GM12878 (cell line): Measurements from ENCODE around the gene NXN. TPM values are rescaled to one million over a fixed set of nuclear protein-coding genes. Genes with fewer than 3 reads are reported as not detected.

Source experiments
- BACH1 ChIP-seq: fragments of 450-650 bp; IDR thresholded peaks from 2 replicates; pipeline ENCODE4 v1.6.1; 2017; ENCODE audit warnings: mild to moderate bottlenecking, borderline replicate concordance
- BHLHE40 ChIP-seq, 2 experiments: fragments of 450-650 bp in 1 of 2; IDR thresholded peaks; 2 replicates each; pipeline ENCODE4 v1.6.1; 2011 to 2017; ENCODE audit warnings: low read depth in 2 of 2, borderline replicate concordance in 1 of 2, improper control_type of control experiment in 1 of 2, low read length in 1 of 2, mild to moderate bottlenecking in 1 of 2
- CEBPB ChIP-seq, 2 experiments: fragments of 150-350 bp in 1 of 2; IDR thresholded peaks; 2 replicates each; pipeline ENCODE4 v1.6.1; 2012 to 2014; ENCODE audit warnings: low read depth in 2 of 2, low read length in 2 of 2, borderline replicate concordance in 1 of 2, inconsistent platforms in 1 of 2
- DPF2 ChIP-seq: fragments of 450-650 bp; IDR thresholded peaks from 2 replicates; pipeline ENCODE4 v1.6.1; 2017; ENCODE audit warnings: mild to moderate bottlenecking
- EED ChIP-seq: sonication (generic); IDR thresholded peaks from 2 replicates; pipeline ENCODE4 v1.6.1; 2016; ENCODE audit warnings: antibody characterized with exemption, low read depth
- FOXK2 ChIP-seq: fragments of 450-650 bp; IDR thresholded peaks from 2 replicates; pipeline ENCODE4 v1.6.1; 2017; ENCODE audit warnings: mild to moderate bottlenecking, moderate library complexity
- GABPA ChIP-seq: IDR thresholded peaks from 2 replicates; pipeline ENCODE4 v1.6.1; 2014; ENCODE audit warnings: antibody characterized with exemption, low read depth, mild to moderate bottlenecking, inconsistent platforms
- HCFC1 ChIP-seq: fragments of 150-350 bp; IDR thresholded peaks from 2 replicates; pipeline ENCODE4 v1.6.1; 2014; ENCODE audit warnings: low read length
- HDAC6 ChIP-seq: fragments of 200-600 bp; sonication (generic); IDR thresholded peaks from one replicate; pipeline ENCODE4 v1.8.0; 2017; ENCODE audit warnings: antibody characterized with exemption; ENCODE audit not compliant: unreplicated experiment
- IRF4 ChIP-seq: IDR thresholded peaks from 2 replicates; pipeline ENCODE4 v1.6.1; 2011; ENCODE audit warnings: low read depth, low read length
- MEF2B ChIP-seq: fragments of 450-650 bp; IDR thresholded peaks from 2 replicates; pipeline ENCODE4 v1.6.1; 2018; ENCODE audit warnings: mild to moderate bottlenecking, moderate library complexity; ENCODE audit not compliant: partially characterized antibody, poor library complexity, severe bottlenecking
- MYB ChIP-seq: fragments of 150-350 bp; IDR thresholded peaks from 2 replicates; pipeline ENCODE4 v1.6.1; 2014; ENCODE audit warnings: mild to moderate bottlenecking, low read depth, low read length, borderline replicate concordance
- NR2F1 ChIP-seq: fragments of 450-650 bp; conservative IDR thresholded peaks from 2 replicates; pipeline ENCODE4 v1.6.1; 2017; ENCODE audit warnings: mild to moderate bottlenecking
- TCF7 ChIP-seq: IDR thresholded peaks from 2 replicates; pipeline ENCODE4 v1.6.1; 2014; ENCODE audit warnings: antibody characterized with exemption, borderline replicate concordance
- YY1 ChIP-seq: IDR thresholded peaks from 2 replicates; pipeline ENCODE4 v1.6.1; 2011; ENCODE audit warnings: low read depth, mild to moderate bottlenecking, low read length
- polyA plus RNA-seq, 11 experiments: library from polyadenylated mRNA; depleted of rRNA in 4 of 11; unstranded in 6 of 11; stranded (reverse) in 5 of 11; fragments of >200 nt; fragmentation: Nextera tagmentation in 4 of 11; fragmentation: Illumina TruSeq in 1 of 11; extraction: Ambion mirVana in 4 of 11; extraction: Trizol in 1 of 11; gene quantifications; 1 replicate in 1 of 11; 2 replicates in 10 of 11; pipeline versions ENCODE4 v1.2.1 to v1.2.3, GENCODE V29; 2011 to 2016; ENCODE audit warnings: inconsistent platforms in 2 of 11, missing spikeins in 2 of 11, low read depth in 1 of 11
- total RNA-seq, 4 experiments: library from RNA; depleted of rRNA in 3 of 4; stranded (reverse); fragments of >200 nt in 3 of 4; fragmentation: Illumina TruSeq in 1 of 4; extraction: Trizol in 1 of 4; gene quantifications; 2 replicates each; pipeline versions ENCODE4 v1.2.1 to v1.2.3, GENCODE V29; 2013 to 2021
- TF ChIP-seq, protein P1 (sequence below): IDR thresholded peaks from 2 replicates; pipeline ENCODE4 v1.6.1; 2012; ENCODE audit warnings: mild to moderate bottlenecking, low read depth, low read length
- TF ChIP-seq, protein P2 (sequence below): IDR thresholded peaks from 2 replicates; pipeline ENCODE4 v1.6.1; 2012; ENCODE audit warnings: improper control_type of control experiment, low read depth, low read length; ENCODE audit not compliant: insufficient replicate concordance
- TF ChIP-seq, protein P3 (sequence below): IDR thresholded peaks from 2 replicates; pipeline ENCODE4 v1.6.1; 2011; ENCODE audit warnings: low read depth, mild to moderate bottlenecking, low read length, moderate library complexity, borderline replicate concordance; ENCODE audit errors: extremely low read depth
- TF ChIP-seq, protein P4 (sequence below): IDR thresholded peaks from 2 replicates; pipeline ENCODE4 v1.6.1; 2012; ENCODE audit warnings: low read depth, low read length, improper control_type of control experiment

NXN gene
- total and polyA plus RNA-seq, 10 of the 15 experiments (the other 5 are each of a cell fraction or from before 2014, with no cell fraction given): 0.04 to 1.2 (median 0.30) TPM

DNA sequence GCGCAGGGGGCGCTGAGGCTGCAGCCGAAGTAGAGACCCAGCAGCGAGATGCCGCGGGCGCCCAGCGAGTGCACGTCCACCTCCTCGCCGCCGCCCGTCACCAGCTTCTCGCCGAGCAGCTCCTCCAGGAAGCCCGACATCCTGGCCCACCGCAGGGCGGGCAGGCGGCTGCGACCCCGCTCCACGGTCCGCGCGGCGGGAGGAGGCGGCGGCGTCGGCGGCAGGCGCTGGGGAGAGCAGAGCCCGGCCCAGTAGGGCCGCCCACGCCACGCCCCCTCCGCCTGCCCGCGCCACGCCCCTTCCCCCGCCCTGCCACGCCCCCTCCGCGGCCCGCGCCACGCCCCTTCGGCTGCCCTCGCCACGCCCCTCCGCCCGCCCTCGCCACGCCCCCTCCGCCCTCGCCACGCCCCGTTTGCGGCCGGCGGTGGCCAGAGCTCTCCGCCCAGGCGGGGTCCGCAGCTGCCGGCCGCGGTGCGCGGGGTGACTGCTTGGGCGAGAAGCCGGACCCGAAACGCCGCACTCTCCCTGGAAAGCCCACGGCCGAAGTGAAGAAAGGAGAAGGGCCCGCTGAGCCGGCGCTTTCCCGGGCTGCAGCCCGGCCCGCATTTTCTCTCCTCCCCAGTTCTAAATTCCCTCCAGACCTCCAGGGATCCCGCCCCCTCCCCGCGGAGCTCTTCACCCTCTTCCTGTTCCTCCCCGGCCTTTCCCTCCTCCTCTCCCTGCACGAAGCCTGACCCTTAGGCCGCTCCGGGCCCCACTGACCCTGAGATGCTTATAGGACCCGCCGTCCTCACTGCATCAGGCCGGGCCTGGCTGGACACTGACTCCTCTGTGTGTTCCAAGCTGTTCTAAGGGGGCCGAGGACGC, at the start of gene NXN (continued):
- TF ChIP-seq, protein P1, sequence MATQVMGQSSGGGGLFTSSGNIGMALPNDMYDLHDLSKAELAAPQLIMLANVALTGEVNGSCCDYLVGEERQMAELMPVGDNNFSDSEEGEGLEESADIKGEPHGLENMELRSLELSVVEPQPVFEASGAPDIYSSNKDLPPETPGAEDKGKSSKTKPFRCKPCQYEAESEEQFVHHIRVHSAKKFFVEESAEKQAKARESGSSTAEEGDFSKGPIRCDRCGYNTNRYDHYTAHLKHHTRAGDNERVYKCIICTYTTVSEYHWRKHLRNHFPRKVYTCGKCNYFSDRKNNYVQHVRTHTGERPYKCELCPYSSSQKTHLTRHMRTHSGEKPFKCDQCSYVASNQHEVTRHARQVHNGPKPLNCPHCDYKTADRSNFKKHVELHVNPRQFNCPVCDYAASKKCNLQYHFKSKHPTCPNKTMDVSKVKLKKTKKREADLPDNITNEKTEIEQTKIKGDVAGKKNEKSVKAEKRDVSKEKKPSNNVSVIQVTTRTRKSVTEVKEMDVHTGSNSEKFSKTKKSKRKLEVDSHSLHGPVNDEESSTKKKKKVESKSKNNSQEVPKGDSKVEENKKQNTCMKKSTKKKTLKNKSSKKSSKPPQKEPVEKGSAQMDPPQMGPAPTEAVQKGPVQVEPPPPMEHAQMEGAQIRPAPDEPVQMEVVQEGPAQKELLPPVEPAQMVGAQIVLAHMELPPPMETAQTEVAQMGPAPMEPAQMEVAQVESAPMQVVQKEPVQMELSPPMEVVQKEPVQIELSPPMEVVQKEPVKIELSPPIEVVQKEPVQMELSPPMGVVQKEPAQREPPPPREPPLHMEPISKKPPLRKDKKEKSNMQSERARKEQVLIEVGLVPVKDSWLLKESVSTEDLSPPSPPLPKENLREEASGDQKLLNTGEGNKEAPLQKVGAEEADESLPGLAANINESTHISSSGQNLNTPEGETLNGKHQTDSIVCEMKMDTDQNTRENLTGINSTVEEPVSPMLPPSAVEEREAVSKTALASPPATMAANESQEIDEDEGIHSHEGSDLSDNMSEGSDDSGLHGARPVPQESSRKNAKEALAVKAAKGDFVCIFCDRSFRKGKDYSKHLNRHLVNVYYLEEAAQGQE: no peak
- peak in 1 of 2 experiments; percentile 40; a peak in 1 of 4 replicates for TF ChIP-seq BHLHE40 (IDR thresholded peaks at IDR 0.05; ENCODE audit: borderline replicate concordance in 1 of 2, low read depth in 2 of 2, low read length in 1 of 2)
- no peak for TF ChIP-seq CEBPB (IDR thresholded peaks at IDR 0.05; ENCODE audit: borderline replicate concordance in 1 of 2, low read depth in 2 of 2, low read length in 2 of 2)
- no peak for TF ChIP-seq FOXK2
- TF ChIP-seq GABPA: no peak
- no peak for TF ChIP-seq NR2F1
- TF ChIP-seq YY1: 0 out of 2 replicates have a peak, but pooled peaks have one; percentile 9
- TF ChIP-seq HDAC6: no peak
- TF ChIP-seq, protein P2, sequence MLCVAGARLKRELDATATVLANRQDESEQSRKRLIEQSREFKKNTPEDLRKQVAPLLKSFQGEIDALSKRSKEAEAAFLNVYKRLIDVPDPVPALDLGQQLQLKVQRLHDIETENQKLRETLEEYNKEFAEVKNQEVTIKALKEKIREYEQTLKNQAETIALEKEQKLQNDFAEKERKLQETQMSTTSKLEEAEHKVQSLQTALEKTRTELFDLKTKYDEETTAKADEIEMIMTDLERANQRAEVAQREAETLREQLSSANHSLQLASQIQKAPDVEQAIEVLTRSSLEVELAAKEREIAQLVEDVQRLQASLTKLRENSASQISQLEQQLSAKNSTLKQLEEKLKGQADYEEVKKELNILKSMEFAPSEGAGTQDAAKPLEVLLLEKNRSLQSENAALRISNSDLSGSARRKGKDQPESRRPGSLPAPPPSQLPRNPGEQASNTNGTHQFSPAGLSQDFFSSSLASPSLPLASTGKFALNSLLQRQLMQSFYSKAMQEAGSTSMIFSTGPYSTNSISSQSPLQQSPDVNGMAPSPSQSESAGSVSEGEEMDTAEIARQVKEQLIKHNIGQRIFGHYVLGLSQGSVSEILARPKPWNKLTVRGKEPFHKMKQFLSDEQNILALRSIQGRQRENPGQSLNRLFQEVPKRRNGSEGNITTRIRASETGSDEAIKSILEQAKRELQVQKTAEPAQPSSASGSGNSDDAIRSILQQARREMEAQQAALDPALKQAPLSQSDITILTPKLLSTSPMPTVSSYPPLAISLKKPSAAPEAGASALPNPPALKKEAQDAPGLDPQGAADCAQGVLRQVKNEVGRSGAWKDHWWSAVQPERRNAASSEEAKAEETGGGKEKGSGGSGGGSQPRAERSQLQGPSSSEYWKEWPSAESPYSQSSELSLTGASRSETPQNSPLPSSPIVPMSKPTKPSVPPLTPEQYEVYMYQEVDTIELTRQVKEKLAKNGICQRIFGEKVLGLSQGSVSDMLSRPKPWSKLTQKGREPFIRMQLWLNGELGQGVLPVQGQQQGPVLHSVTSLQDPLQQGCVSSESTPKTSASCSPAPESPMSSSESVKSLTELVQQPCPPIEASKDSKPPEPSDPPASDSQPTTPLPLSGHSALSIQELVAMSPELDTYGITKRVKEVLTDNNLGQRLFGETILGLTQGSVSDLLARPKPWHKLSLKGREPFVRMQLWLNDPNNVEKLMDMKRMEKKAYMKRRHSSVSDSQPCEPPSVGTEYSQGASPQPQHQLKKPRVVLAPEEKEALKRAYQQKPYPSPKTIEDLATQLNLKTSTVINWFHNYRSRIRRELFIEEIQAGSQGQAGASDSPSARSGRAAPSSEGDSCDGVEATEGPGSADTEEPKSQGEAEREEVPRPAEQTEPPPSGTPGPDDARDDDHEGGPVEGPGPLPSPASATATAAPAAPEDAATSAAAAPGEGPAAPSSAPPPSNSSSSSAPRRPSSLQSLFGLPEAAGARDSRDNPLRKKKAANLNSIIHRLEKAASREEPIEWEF: no peak
- no peak for TF ChIP-seq EED
- TF ChIP-seq TCF7: no peak
- TF ChIP-seq, protein P3, sequence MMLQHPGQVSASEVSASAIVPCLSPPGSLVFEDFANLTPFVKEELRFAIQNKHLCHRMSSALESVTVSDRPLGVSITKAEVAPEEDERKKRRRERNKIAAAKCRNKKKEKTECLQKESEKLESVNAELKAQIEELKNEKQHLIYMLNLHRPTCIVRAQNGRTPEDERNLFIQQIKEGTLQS: no peak
- no peak for TF ChIP-seq IRF4
- TF ChIP-seq HCFC1: no peak
- 0 out of 2 replicates have a peak, but pooled peaks have one; percentile 40 for TF ChIP-seq DPF2
- 0 out of 2 replicates have a peak, but pooled peaks have one; percentile 34 for TF ChIP-seq BACH1
- no peak for TF ChIP-seq MEF2B
- TF ChIP-seq MYB: no peak
- TF ChIP-seq, protein P4, sequence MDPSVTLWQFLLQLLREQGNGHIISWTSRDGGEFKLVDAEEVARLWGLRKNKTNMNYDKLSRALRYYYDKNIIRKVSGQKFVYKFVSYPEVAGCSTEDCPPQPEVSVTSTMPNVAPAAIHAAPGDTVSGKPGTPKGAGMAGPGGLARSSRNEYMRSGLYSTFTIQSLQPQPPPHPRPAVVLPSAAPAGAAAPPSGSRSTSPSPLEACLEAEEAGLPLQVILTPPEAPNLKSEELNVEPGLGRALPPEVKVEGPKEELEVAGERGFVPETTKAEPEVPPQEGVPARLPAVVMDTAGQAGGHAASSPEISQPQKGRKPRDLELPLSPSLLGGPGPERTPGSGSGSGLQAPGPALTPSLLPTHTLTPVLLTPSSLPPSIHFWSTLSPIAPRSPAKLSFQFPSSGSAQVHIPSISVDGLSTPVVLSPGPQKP: no peak
